Transverse colon (tissue), 4 donors: Measurements from ENCODE around the gene WIPF2. TPM values are rescaled to one million over a fixed set of nuclear protein-coding genes. Genes with fewer than 3 reads are reported as not detected.

Experiments
- DNase-seq: peaks from one replicate; pipeline ENCODE4 v3.0.0-alpha.2; 2019
- H3K27ac ChIP-seq, 4 donors: fragments of 200-600 bp; sonication (generic); 2 replicates each; pipeline ENCODE4 v1.5.1; 2016 to 2018; ENCODE audit warnings: inconsistent platforms in 4 of 4
- H3K27me3 ChIP-seq: fragments of 200-600 bp; sonication (generic); 2 replicates; pipeline ENCODE4 v1.5.1; 2017; ENCODE audit warnings: inconsistent platforms
- H3K36me3 ChIP-seq, 4 donors: fragments of 200-600 bp; sonication (generic); 2 replicates each; pipeline ENCODE4 v1.5.1; 2017 to 2019; ENCODE audit warnings: inconsistent platforms in 4 of 4
- H3K4me1 ChIP-seq, 4 donors: fragments of 200-600 bp; sonication (generic); 2 replicates each; pipeline ENCODE4 v1.5.1; 2017 to 2020; ENCODE audit warnings: inconsistent platforms in 4 of 4
- H3K4me3 ChIP-seq, 4 donors: fragments of 200-600 bp; sonication (generic); 1 replicate in 1 of 4; 2 replicates in 3 of 4; pipeline versions ENCODE4 v1.5.1 to v1.6.1; 2017 to 2019; ENCODE audit warnings: inconsistent platforms in 4 of 4
- H3K9me3 ChIP-seq, 2 donors: fragments of 200-600 bp; sonication (generic); 2 replicates each; pipeline ENCODE4 v1.5.1; 2017 to 2019; ENCODE audit warnings: inconsistent platforms in 2 of 2
- EP300 ChIP-seq: sonication (generic); formaldehyde crosslinking; IDR thresholded peaks from one replicate; pipeline ENCODE4 v1.6.1; 2017; ENCODE audit warnings: antibody characterized with exemption, low read depth
- POLR2A ChIP-seq: fragments of 450-650 bp; IDR thresholded peaks from one replicate; pipeline ENCODE4 v1.6.1; 2016; ENCODE audit warnings: antibody characterized with exemption, mild to moderate bottlenecking, moderate library complexity
- POLR2AphosphoS5 ChIP-seq, 3 donors: sonication (generic); formaldehyde crosslinking; IDR thresholded peaks; one replicate each; pipeline ENCODE4 v1.6.1; 2016; ENCODE audit warnings: antibody characterized with exemption in 3 of 3
- WGBS, 2 donors: methylation state at CpG; one replicate each; pipeline ENCODE4 v1.1.5; 2018; ENCODE audit warnings: low coverage in 1 of 2; 5-methylcytosine and 5-hydroxymethylcytosine counted together
- in situ Hi-C, 4 donors: fragments of 200-750 bp; cut with MboI; loops; one replicate each; pipeline versions ENCODE4 v1.15.0 to v1.15.1; 2017; ENCODE audit warnings: low sequenced_read_pairs in 3 of 4, low pct_ligation_motif_present in 1 of 4, low pct_unique_long_range_greater_than_20kb in 1 of 4
- intact Hi-C: fragments of 100-400 bp; cut with DNase I; formaldehyde crosslinking; loops from one replicate; pipeline ENCODE4 v1.15.1; 2023; ENCODE audit warnings: low total_unique reads
- total RNA-seq, 4 donors: library from RNA; depleted of rRNA; stranded (reverse); fragments of >200 nt; gene quantifications; one replicate each; pipeline ENCODE4 v1.1.0, GENCODE V29; 2016
- TF ChIP-seq, protein P1 (sequence below), 5 experiments: fragments of 200-600 bp in 3 of 5; fragments of 450-650 bp in 2 of 5; sonication (generic) in 3 of 5; IDR thresholded peaks; 1 replicate in 2 of 5; 2 replicates in 3 of 5; pipeline ENCODE4 v1.5.1; 2016 to 2017; ENCODE audit warnings: antibody characterized with exemption in 5 of 5, inconsistent platforms in 3 of 5, mild to moderate bottlenecking in 2 of 5, moderate library complexity in 1 of 5

The WIPF2 gene
- total RNA-seq, 4 donors from 2014 or later, result 20.5 to 29.5 (median 25.3) TPM

DNA sequence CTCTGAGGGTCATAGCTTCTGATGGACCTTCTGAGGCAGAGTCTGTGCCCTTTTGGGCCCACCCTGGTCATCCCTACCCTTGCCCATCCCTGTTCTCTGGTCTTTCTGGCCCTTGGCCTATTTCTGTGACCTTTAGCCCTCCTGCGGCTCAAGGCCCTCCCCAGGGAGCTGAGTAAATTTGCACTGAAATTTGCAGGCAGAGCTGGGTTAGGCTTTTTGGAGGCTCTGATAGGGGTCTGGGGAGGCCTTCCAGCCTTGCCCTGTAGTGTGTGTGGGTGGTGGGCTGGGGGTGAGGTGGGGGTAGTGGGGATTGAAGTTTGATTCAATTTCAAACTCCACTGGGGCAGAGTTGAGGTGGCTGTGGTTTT is 107.7 kb downstream of the WIPF2 start:
- TF ChIP-seq POLR2AphosphoS5 (IDR thresholded peaks at IDR 0.05) (no peak), EP300 (no peak), POLR2A (no peak)
- TF ChIP-seq, protein P1, sequence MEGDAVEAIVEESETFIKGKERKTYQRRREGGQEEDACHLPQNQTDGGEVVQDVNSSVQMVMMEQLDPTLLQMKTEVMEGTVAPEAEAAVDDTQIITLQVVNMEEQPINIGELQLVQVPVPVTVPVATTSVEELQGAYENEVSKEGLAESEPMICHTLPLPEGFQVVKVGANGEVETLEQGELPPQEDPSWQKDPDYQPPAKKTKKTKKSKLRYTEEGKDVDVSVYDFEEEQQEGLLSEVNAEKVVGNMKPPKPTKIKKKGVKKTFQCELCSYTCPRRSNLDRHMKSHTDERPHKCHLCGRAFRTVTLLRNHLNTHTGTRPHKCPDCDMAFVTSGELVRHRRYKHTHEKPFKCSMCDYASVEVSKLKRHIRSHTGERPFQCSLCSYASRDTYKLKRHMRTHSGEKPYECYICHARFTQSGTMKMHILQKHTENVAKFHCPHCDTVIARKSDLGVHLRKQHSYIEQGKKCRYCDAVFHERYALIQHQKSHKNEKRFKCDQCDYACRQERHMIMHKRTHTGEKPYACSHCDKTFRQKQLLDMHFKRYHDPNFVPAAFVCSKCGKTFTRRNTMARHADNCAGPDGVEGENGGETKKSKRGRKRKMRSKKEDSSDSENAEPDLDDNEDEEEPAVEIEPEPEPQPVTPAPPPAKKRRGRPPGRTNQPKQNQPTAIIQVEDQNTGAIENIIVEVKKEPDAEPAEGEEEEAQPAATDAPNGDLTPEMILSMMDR (IDR thresholded peaks at IDR 0.05), result no peak
- DNase-seq, result no peak
- peaks cover 80 to 98% (median 92%) of the 10 kb centered on the region in 4 donors for H3K4me1 ChIP-seq
- H3K36me3 ChIP-seq, result no peaks in the 10 kb centered on the region
- H3K27me3 ChIP-seq, result no peaks in the 10 kb centered on the region
- no peaks in the 10 kb centered on the region for H3K9me3 ChIP-seq
- WGBS, 2 donors, result 36% methylated on average over 1 of the region's 1 CpG; no CpG with 5 or more reads in 1 of the 2 donors
- peak overlapping the region; percentile 91 to 96 (median 92) for H3K27ac ChIP-seq
- H3K4me3 ChIP-seq, result no peak overlapping the region
- in situ Hi-C loops (no loop called here), intact Hi-C loops (no loop called here)

DNA sequence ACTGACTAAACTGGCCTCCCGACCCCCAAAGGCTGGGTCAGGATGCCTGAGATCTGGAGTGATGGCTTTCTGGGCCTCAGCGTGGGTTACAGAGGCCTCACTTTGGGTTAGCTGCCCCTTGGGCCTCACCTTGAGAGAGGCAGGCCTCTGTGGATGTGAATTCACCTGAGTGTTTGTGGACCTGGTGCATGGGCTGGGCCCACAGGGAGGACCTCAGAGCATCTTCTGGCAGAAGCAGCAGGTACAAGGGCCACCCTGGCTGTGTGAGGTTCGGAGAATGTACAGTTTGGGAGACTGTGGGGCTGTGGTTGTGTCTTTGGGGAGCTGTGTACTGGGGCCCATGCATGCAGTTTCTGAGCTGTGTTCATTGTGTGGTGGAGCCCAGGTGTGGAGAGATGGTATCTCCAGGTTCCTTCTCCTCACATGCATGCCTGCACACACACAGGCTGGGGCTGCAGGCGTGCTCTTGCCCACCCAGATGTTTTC is 108.2 kb downstream of the WIPF2 start:
- Histone ChIP-seq H3K27me3 (no peaks in the 10 kb centered on the region), H3K36me3 (no peaks in the 10 kb centered on the region), H3K4me3 (no peak overlapping the region), H3K9me3 (no peaks in the 10 kb centered on the region), H3K27ac (peak overlapping the region; percentile 91 to 96 (median 92)), H3K4me1 (peaks cover 80 to 98% (median 91%) of the 10 kb centered on the region in 4 donors)
- in situ Hi-C loops (no loop called here), intact Hi-C loops (no loop called here)
- WGBS, 2 donors, result 63% methylated on average over 4 of the region's 4 CpGs; no CpG with 5 or more reads in 1 of the 2 donors
- no peak for DNase-seq
- TF ChIP-seq POLR2A (no peak), POLR2AphosphoS5 (IDR thresholded peaks at IDR 0.05) (no peak), EP300 (no peak)
- TF ChIP-seq, protein P1 (IDR thresholded peaks at IDR 0.05), result no peak

DNA sequence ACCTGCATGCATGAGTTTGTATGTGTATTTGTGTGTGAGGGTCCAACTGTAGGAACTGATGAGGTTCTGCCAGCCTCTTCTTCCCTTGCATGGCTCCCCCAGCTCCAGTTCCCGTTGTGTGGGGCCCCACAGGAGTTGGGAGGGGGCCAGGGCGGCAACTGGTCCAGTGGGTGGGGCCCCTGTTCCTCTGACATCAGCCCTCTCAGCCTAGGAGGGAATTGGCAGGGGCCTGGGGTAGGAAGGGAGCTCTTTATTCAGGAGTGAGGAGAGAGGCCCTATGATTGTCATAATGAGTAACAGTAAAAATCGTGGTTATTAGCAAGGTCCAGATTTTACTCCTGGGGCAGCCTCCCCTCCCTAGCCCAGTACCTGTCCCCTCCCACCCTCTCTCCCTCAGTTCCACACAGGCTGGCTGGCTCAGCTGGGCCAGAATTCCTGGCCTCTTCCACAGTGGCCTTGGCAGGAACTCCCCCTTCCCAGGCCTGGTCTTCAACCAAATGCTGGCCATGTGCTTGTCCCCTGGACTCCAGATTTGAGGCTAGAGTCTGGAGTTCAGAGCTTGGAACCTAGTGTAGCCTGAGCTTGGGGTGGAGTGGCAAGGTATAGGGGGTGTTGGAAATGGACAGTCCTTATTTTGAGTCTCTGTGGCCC is 108.8 kb downstream of the WIPF2 start:
- in situ Hi-C loops, result no loop called here

DNA sequence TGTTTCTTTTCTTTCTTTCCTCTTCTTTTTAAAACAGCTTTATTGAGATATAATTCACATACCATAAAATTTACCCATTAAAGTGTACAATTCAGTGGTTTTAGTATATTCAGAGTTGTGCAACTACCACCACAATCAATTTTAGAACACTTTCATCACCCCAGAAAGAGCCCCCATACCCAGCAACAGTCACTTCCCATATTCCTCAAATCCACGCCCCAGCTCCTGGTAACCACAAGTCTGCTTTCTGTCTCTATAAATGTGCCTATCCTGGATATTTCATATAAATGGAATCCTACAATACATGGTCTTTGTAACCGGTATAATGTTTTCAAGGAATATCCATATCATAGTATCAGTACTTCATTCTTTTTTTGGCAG is 109.3 kb downstream of the WIPF2 start:
- WGBS, 2 donors, result 67 to 71% methylated on average over 2 of the region's 2 CpGs
- Histone ChIP-seq H3K36me3 (no peaks in the 10 kb centered on the region), H3K4me3 (no peak overlapping the region), H3K27me3 (no peaks in the 10 kb centered on the region), H3K4me1 (peaks cover 80 to 99% (median 91%) of the 10 kb centered on the region in 4 donors), H3K9me3 (no peaks in the 10 kb centered on the region), H3K27ac (peak overlapping the region; percentile 91 to 96 (median 92))
- intact Hi-C loops (no loop called here), in situ Hi-C loops (no loop called here)
- DNase-seq, result no peak
- TF ChIP-seq, protein P1 (IDR thresholded peaks at IDR 0.05), result no peak
- no peak for TF ChIP-seq POLR2A
- no peak for TF ChIP-seq EP300
- TF ChIP-seq POLR2AphosphoS5 (IDR thresholded peaks at IDR 0.05), result no peak

More for the DNA sequence above, 108.8 kb downstream of the WIPF2 start:
- Histone ChIP-seq H3K9me3 (no peaks in the 10 kb centered on the region), H3K27ac (peak overlapping the region; percentile 91 to 96 (median 92)), H3K4me1 (peaks cover 80 to 99% (median 91%) of the 10 kb centered on the region in 4 donors), H3K36me3 (no peaks in the 10 kb centered on the region), H3K4me3 (no peak overlapping the region), H3K27me3 (no peaks in the 10 kb centered on the region)
- intact Hi-C loops, result no loop called here
- DNase-seq, result no peak
- 7 to 9% methylated on average over 2 to 3 of the region's 3 CpGs for WGBS, 2 donors
- TF ChIP-seq, protein P1 (IDR thresholded peaks at IDR 0.05), result no peak
- TF ChIP-seq EP300 (no peak), POLR2A (no peak), POLR2AphosphoS5 (IDR thresholded peaks at IDR 0.05) (no peak)
